Stimulated activated naive CD4-positive, alpha-beta T cell treated with Interleukin-2 at 50 U/mL for 16 hours (primary cell): ENCODE data around the gene DRAM1.
"Not testable (repeated sequence)": the region's sequence is repeated elsewhere in the genome, so short reads cannot be mapped to it uniquely, and the experiment has no call there.

Experiments used
- DNase-seq: peaks from one replicate; lab custom pipeline; 2025; lab: John Stamatoyannopoulos, UW

DRAM1 gene

GRCh38 chr12:101906226-101906625, 28.8 kb downstream of the DRAM1 start:
- DNase-seq = no peak

- DNase-seq = no peak
These were observed 31.0 kb downstream of the DRAM1 start for GRCh38 chr12:101908395-101908794.

- no peak for DNase-seq
These were observed 32.3 kb downstream of the DRAM1 start for GRCh38 chr12:101909646-101910045.

- no peak for DNase-seq
These were observed 38.5 kb downstream of the DRAM1 start for GRCh38 chr12:101915841-101916240.

- not testable (repeated sequence) for DNase-seq
These were observed 41.4 kb downstream of the DRAM1 start for GRCh38 chr12:101918805-101919204.

- DNase-seq = no peak
These were observed 42.1 kb downstream of the DRAM1 start for GRCh38 chr12:101919447-101919846.

GRCh38 chr12:101920906-101921305, 43.5 kb downstream of the DRAM1 start:
- no peak for DNase-seq

GRCh38 chr12:101923045-101923718, 45.8 kb downstream of the DRAM1 start:
- no peak for DNase-seq

- DNase-seq = no peak
These were observed 47.2 kb downstream of the DRAM1 start for GRCh38 chr12:101924618-101925017.

GRCh38 chr12:101925361-101925760, 48.0 kb downstream of the DRAM1 start:
- DNase-seq = no peak

GRCh38 chr12:101925935-101926334, 48.6 kb downstream of the DRAM1 start:
- no peak for DNase-seq

GRCh38 chr12:101927036-101927435, 49.7 kb downstream of the DRAM1 start:
- no peak for DNase-seq

- DNase-seq = no peak
These were observed 50.6 kb downstream of the DRAM1 start for GRCh38 chr12:101927999-101928398.

GRCh38 chr12:101928556-101928955, 51.2 kb downstream of the DRAM1 start:
- no peak for DNase-seq

- no peak for DNase-seq
These were observed 52.1 kb downstream of the DRAM1 start for GRCh38 chr12:101929365-101930041.

- no peak for DNase-seq
These were observed 54.3 kb downstream of the DRAM1 start for GRCh38 chr12:101931498-101932326.

- DNase-seq = no peak
These were observed 56.6 kb downstream of the DRAM1 start for GRCh38 chr12:101933866-101934514.

GRCh38 chr12:101935890-101936746, 58.7 kb downstream of the DRAM1 start:
- no peak for DNase-seq

GRCh38 chr12:101939306-101939705, 61.9 kb downstream of the DRAM1 start:
- no peak for DNase-seq

GRCh38 chr12:101939856-101940265, 62.5 kb downstream of the DRAM1 start:
- peak; percentile 10 for DNase-seq

- DNase-seq = no peak
These were observed 63.1 kb downstream of the DRAM1 start for GRCh38 chr12:101940400-101940950.
